ENCODE data around the gene SPDYE18.
"Not testable (repeated sequence)": the region's sequence is repeated elsewhere in the genome, so short reads cannot be mapped to it uniquely, and the experiment has no call there.

Gene SPDYE18, protein sequence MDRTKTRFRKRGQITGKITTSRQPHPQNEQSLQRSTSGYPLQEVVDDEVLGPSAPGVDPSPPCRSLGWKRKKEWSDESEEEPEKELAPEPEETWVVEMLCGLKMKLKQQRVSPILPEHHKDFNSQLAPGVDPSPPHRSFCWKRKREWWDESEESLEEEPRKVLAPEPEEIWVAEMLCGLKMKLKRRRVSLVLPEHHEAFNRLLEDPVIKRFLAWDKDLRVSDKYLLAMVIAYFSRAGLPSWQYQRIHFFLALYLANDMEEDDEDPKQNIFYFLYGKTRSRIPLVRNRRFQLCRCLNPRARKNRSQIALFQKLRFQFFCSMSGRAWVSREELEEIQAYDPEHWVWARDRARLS

DNA sequence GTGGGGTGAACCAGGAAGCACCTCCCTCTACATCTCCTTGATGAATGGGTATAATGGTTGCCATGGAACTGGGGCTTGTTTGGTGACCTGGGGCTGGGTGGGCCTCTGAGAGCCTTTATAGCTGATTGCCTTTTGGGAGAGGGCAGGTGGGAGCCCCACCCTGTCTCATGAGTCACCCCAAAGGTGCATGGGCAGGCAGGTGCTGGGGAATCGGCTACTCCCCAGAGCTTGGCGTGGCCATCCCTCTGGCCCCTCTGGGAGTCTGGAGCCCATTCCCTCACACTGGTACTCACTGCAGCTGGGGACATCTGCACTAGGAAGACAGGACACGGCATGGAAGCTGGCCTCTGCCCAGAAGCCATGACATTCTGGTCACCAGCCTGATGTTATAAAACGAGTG, at the start of gene SPDYE18:
Gene SPDYE18, minus strand, starts transcription at position 2 of the 400 bp plus-strand sequence. CDS start 2,046 bp downstream, outside the sequence.
- not testable (repeated sequence) for DNase-seq (ENCODE audit: low read depth)

DNA sequence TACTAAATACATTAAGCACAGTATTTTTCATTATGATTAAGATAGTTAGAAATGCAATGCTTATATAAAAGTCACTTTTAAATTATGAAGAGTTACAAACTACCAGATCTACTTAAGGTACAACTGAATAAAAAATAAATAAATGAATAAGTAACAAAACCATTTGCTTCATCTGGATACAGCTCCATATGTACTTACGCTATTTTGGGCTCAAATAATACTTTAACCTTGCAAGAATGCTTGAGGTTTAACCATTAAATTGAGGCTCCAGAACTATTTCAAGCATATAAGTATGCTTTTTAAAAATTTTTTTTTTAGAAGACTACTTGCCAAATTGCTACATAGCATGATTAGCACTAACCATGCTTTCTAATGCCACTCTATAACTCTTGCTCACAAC, 46.0 kb upstream of the SPDYE18 start:
- DNase-seq (ENCODE audit: low read depth): not testable (repeated sequence)

DNA sequence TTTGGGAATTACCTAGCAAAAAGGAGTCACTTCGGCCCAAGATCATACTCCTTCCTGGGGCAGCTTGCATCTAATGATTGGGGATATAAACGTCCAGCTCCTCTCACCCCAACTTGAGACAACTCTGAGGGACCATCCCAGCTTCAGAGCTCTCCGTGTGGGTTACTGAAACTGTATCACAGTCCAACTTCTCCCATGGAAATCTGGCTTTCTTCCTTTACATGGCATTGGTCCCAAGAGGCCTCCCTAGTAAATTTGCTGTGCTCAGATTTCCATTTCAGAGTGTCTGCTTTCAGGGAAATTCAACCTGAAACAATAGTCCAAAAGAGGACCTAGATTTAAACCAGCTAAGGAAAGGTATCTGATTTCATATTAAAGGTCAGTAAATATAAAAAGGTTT, 45.3 kb upstream of the SPDYE18 start:
- not testable (repeated sequence) for DNase-seq (ENCODE audit: low read depth)

DNA sequence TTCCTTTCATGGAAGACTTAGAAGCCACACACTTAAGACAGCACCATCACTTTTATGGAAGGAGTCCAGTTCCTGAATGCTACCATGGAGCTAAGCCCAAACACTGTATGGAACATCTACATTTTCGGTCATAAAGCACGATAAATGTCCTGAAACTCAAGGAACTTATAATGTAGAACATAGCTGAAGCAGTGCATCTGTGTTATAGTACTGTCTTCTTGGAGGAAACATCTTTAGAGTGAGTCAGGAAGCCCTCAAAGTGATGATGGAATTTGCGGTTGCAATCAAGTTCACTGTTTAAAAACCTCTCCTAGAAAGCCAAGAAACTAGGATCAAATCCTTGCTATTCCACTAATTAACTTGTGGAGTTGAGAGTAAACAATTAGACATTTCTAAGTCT, 43.5 kb upstream of the SPDYE18 start:
- not testable (repeated sequence) for DNase-seq (ENCODE audit: low read depth)

DNA sequence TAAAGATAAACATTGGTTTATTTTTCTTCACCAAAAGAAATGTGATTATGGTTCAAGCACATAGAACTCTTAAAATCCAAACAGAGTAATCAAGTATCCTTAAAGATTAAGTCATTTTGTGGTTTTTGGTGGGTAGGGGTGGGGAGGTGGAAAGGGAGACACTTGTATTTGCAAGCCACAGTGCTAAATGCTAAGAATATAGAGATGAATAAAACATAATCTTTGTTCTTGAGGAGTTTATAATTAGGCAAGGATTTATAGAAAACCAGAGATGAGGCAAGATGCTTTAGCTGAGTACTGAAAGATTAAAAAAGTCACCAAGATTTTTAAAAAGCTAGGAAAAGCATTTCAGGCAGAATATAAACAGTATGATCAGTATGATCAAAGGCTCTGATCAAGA, 40.3 kb upstream of the SPDYE18 start:
- DNase-seq (ENCODE audit: low read depth): not testable (repeated sequence)

DNA sequence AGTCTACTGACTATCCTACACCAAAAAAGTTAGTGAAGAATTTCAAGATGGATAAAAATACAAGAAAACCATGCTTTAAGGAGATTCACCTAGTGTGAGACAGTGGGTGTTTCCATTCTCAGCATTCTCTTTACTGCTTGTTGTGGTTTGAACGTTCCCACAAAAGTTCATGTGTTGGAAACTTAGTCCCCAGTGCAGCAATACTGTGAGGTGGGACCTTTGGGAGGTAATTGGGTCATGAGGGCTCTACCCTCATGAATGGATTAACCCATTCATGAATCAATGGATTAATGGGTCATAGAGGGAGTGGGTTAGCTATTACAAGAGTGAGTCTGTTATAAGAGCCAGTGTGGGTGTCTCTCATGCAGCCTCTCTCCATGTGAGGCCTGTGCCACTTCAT, 38.8 kb upstream of the SPDYE18 start:
- DNase-seq (ENCODE audit: low read depth): not testable (repeated sequence)

DNA sequence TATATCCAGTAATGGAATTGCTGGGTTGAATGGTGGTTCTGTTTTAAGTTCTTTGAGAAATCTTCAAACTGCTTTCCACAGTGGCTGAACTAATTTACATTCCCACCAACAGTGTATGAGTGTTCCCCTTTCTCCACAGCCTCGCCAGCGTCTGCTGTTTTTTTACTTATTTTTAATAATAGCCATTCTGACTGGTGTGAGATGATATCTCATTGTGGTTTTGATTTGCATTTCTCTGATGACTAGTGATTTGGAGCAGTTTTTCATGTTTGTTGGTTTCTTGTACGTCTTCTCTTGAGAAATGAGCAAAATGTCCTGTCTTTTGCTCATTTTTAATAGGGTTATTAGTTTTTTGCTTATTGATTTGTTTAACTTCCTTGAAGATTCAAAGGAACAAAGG, 38.1 kb upstream of the SPDYE18 start:
- DNase-seq (ENCODE audit: low read depth): not testable (repeated sequence)

DNA sequence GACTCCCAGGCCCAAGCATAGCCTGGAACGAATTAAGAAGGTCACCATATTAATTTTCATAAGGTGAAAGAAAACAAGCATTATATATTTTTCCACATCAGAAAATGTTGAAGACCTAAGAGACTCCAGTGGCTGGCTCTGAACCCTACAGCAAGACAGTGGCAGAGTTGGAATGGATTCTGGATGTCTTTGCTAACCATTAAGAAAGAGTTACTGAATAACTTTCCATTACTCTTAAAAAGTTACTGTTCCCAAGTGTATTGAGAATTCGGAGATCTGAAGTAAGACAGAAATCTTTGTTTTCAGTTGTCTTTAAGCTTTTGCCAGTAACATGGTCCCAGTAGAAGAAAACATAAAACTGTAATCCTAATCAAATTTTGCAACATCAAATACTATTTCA, 29.9 kb upstream of the SPDYE18 start:
- not testable (repeated sequence) for DNase-seq (ENCODE audit: low read depth)

DNA sequence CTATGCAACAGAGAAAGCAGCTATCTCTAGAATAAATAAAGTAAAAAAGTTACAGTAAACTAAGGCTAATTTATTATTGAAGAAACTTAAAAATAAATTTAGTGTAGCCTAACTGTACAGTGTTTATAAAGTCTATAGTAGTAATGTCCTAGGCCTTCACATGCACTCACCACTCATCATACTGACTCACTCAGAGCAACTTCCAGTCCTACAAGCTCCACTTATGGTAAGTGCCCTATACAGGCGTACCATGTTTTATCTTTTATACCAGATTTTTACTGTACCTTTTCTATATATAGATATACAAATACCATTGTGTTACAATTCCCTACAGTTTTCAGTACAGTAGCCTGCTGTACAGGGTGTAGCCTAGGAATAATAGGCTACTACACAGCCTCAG, 19.8 kb upstream of the SPDYE18 start:
- not testable (repeated sequence) for DNase-seq (ENCODE audit: low read depth)

DNA sequence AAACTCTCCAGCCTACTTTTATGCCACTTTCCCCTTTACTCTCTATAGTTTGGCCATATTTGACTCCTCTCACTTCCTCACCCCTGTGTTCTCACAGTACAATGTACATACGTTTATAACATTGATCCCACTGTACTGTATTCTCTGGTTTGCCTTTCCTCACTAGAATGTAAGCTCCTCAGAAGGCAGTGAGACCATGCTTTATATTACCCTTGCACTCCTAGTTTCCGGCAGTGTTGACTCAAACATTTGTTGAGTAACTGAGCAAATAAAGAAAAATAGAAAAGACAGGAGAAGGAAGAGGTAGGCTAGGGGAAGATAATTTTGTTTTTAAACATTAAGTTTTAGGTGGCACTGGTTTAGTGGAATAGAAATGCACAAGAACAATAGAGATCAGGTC, 17.9 kb upstream of the SPDYE18 start:
- DNase-seq (ENCODE audit: low read depth): not testable (repeated sequence)

DNA sequence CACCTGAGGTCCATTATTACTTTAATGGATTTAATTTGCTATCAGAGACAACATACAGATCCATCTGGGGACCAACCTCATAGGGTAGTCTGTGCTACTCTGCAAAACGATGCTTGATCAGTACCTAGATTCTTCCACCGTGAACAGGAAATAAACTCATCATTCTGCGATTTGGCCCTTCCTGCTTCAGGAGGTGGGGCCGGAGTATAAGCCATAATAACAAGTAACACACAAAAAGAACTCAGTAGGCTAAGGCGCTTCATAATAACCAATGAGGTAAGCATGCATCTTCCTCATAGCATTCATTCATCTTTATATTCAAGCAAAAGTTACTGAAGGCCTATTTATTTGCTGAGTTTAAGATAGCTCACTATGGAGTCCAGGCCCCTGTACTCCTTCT, 17.3 kb upstream of the SPDYE18 start:
- not testable (repeated sequence) for DNase-seq (ENCODE audit: low read depth)

DNA sequence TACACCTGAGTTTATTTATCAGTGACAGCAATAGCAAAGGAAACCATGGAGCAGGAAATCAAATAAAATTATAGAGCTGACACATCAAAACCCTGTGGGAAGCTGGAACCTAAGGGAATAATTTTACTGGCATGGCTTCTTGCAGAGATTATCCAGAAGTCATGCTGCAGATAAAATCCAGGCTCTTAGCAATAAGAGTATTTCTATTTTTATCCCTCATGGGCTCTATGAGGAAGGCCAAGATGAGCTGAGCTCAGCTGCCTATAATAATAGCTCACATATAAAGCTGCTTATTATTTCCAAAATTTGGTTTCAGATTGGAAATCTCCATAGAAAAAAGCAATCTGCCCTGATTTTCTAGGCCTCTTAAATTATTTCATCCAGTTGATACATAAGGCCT, 16.8 kb upstream of the SPDYE18 start:
- DNase-seq (ENCODE audit: low read depth): not testable (repeated sequence)

DNA sequence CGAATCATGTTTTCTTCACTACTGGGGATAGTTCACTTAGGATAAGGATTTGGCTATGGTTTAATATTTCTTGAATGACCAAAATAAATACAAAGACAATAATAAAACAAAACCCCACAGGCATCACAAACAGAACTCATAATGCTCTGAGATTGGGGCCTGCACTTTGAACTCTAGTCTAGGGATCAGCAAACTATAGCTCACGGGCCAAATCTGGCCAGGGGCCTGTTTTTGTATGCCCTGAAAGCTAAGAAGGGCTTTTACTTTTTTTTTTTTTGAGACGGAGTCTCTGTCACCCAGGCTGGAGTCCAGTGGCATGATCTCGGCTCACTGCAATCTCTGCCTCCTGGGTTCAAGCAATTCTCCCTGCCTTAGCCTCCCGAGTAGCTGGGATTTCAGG, 14.7 kb upstream of the SPDYE18 start:
- not testable (repeated sequence) for DNase-seq (ENCODE audit: low read depth)

DNA sequence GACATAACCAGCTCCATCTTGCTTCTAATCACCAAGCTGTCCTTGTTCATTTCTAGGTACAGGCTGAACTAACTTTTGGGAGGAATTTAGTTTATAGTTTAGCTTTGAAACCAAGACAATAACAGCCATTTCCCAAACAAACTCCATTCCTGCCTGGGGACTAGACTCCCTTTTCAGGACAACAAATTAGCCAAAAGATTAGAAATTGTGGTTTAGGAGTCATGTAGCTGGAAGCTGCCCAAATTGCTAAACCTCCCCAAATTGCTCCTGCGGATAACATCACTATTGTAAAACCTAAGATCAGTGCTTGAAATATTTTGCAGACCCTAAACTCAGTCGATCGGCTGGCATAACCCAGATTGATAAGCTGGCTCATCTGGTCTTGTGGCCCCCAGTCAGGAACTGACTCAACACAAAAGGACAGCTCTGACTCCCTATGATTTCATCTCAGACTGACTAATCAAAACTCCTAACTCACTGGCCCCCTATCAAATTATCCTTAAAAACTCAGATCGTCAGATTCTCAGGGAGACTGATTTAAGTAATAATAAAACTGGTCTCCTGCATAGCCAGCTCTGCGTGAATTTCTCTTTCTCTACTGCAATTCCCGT, 12.5 kb upstream of the SPDYE18 start:
- not testable (repeated sequence) for DNase-seq (ENCODE audit: low read depth)

DNA sequence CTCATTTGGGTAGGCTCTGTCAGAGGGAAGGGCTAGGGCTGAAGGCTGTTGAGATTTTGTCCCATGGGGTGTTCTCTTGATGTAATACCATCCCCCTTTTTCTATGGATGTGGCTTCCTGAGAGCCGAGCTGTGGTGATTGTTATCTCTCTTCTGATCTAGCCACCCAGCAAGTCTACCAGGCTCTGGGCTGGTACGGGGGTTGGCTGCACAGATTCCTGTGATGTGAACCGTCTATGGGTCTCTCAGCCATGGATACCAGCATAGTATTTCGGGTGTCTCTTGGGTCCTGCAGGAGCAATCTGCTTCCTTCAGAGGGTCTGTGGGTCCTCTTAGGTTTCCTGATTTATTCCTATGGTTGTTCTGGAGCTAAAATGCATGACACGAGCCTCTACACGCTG, 8.8 kb upstream of the SPDYE18 start:
- DNase-seq (ENCODE audit: low read depth): not testable (repeated sequence)

DNA sequence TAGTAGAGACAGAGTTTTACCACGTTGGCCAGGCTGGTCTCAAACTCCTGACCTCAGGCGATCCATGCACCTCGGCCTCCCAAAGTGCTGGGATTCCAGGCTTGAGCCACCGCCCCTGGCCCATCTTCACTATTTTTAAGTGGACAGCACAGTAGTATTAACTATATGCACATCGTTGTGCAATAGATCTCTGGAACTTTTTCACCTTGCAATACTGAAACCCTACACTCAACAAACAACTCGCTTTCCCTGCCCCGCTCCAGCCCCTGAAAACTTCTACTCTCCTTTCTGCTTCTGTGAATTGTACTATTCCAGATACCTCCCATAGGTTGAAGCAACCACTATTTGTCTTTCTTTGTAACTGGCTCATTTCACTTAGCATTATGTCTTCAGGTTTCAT, 3.5 kb upstream of the SPDYE18 start:
- DNase-seq (ENCODE audit: low read depth): not testable (repeated sequence)

DNA sequence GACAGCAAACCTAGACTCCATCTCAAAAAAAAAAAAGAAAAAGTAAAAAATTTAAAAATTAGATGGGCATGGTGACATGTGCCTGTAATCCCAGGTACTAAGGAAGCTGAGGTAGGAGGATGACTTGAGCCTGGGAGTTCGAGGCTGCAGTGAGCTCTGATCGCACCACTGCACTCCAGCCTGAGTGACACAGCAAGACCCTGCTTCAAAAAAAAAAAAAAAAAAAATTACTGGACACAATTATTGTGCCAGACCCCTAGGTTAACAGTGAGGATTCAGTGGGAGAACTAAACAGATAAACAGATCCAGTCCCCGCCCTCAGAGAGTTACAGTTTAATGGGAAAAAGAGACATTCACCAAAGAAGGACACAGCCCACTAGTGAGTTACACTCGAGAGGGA, 1.4 kb upstream of the SPDYE18 start:
- DNase-seq (ENCODE audit: low read depth): not testable (repeated sequence)

DNA sequence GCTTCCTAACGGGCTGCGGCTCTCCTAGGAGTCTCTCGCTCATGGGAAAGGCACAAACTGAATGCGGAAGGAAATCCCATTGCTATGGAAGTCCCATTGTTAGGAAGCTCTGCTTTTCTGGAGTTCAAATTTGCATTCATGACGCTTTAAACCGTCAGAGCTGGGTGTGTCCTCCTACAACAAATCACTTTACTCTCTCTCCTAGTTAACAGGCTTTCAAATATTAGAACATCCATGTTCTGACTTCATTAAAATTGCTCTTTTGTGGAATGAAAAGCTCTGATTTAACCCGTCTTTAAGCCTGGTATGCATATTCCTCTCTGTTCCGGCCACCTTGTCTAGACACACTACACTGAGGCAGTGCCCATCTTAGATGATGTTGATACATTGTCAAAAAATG, 30.1 kb downstream of the SPDYE18 start, which contains the start of gene SPDYE17:
Gene SPDYE17, minus strand, starts transcription at position 101 of the 400 bp plus-strand sequence. CDS start 1,791 bp downstream, outside the sequence.
- not testable (repeated sequence) for DNase-seq (ENCODE audit: low read depth)

DNA sequence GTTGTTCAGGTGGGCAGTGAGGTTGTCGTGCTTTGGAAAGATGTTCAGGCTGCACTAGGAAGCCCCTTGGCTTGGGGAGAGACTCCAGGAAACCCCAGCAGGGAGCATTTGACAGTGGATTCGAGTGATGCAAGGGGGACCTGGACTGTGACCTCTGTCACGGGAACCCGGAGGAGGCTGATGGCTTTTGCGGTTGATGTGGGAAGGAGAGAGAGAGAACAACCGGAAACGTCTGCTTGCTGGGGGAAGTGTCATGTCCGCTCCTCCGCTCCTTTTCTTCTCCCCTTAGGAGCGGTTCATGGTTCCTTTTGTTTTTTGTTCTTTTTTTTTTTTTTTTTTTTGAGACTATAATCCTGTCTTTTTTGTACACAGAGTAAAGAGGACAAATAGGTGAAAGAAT, 36.0 kb downstream of the SPDYE18 start:
- not testable (repeated sequence) for DNase-seq (ENCODE audit: low read depth)

DNA sequence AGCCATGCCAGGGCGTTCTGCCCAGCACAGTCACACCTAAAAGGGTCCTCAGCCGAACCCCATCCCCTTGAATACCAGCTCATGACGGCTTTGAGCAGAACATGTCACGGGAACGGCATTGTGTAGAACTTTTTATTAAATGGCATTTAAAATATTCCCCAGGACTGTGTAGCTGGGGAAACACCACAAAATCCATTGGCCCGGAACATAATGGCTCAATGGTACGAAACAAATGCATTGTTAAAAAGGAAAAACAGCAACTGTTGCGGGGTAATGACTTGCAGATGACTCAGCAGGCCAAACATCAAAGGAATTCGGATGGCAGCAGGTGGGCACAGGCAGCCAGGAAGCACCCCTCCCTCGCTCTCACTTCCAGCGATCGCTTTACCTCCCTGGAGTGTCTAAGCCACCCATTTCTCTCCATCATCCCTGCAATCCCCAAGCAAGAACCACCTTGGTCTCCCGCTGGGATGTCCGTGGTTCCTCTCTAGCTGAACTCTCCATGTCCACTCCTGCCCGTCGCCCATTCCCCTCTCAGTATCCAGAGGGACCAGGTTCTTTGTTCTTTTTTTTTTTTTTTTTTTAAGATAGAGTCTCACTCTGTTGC, 52.2 kb downstream of the SPDYE18 start:
- DNase-seq (ENCODE audit: low read depth): not testable (repeated sequence)

DNA sequence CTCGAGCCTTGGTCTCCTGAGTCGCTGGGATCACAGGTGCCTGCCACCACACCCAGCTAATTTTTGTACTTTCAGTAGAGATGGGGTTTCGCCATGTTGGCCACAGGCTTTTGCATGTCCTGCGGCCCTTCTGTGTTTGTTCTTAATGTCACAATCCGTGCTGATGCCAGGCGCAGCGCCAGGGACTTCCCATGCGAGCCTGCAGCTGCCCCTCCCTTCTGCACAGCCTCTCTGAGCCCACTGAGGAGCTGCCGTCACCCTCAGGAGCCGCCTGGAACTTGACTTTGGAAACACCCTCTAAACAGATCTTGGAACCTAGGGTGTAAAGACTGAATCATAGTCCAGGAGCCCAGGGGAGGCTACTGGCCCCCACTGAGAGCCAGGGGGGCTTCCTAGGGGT, 54.4 kb downstream of the SPDYE18 start:
- not testable (repeated sequence) for DNase-seq (ENCODE audit: low read depth)

DNA sequence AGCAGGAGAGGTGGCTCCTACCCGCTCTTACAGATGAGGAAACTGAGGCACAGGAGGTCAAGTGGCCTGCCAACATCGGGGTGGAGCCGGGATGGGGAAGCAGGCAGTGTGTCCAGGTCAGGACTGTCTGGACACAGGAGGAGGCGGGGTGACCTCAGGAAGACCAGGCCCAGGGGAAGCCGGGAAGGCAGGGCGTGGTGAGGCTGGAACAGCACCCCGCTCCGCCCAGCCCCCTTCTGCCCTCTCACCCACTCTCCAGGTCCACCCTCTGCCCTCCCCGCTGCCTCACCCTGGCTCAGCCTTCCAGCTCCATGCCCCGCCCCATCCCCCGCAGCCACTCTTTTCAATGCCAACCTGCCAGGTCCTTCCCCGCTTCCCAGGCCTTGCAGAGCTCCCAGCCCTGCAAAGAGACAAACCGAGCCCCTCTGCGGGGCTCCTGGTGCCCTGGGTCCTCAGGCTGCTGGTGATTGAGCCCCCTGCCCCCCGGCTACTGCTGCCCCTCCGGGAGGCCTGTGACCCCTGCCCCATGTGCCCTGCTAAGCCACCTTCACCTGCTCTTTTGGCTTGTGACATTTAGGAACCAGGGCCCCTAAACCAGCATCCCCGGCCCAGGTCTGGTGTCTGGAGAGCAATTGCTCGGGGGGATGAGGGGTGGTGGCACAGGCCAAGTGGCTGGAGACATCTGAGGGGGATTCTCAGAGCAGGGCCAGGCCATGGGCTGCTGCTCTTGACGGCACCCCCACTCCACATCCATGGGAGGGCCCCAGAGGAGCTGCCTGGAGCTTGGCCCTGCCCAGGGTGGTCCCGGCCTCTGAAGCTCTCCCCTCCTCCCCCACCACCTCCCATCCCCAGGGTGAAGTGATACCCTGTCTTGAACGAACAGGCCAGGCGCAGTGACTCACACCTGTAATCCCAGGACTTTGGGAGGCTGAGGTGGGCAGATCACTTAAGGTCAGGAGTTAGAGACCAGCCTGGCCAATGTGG, 55.9 kb downstream of the SPDYE18 start:
- DNase-seq (ENCODE audit: low read depth): not testable (repeated sequence)

Measured in activated gamma-delta T cell treated with anti-CD3 and anti-CD28 coated beads, Interleukin-2, amount 50 U/mL, for 16 hours (primary cell).